ENCODE results near the gene NSUN6. TPM values are rescaled to one million over a fixed set of nuclear protein-coding genes. Genes with fewer than 3 reads are reported as not detected.

The NSUN6 gene
- total and polyA plus RNA-seq, 4 donors = 16.3 to 47.6 (median 25.0) TPM

- 93% methylated on average over 3 of the region's 3 CpGs for WGBS
- Histone ChIP-seq H3K4me3 (ENCODE audit: low read depth in 1 of 3, low read length in 3 of 3) (no peak overlapping the region), H3K9me3 (ENCODE audit: control insufficient read depth in 4 of 4, low read length in 3 of 4) (no peaks in the 10 kb centered on the region), H3K36me3 (ENCODE audit: control insufficient read depth in 4 of 4, insufficient read depth in 3 of 4, low read depth in 1 of 4, low read length in 3 of 4) (peaks cover 0 to 4% (median 2%) of the 10 kb centered on the region in 4 donors), H3K27me3 (ENCODE audit: control insufficient read depth in 4 of 4, insufficient read depth in 4 of 4, low read length in 3 of 4) (no peaks in the 10 kb centered on the region), H3K9ac (ENCODE audit: low read depth in 1 of 2, low read length in 2 of 2) (no peak overlapping the region), H3K4me1 (ENCODE audit: control insufficient read depth in 4 of 4, insufficient read depth in 4 of 4, low read length in 3 of 4) (peaks cover 9 to 33% (median 9%) of the 10 kb centered on the region in 4 donors), H3K27ac (ENCODE audit: low read depth in 1 of 2, low read length in 2 of 2) (no peak overlapping the region)
- no peak for DNase-seq (ENCODE audit: low spot score)
- TF ChIP-seq TAF1 (conservative IDR thresholded peaks at IDR 0.05) (no peak), RAD21 (IDR thresholded peaks at IDR 0.05) (no peak), EGR1 (IDR thresholded peaks at IDR 0.05; ENCODE audit: low read depth in 2 of 2) (no peak), FOXA2 (IDR thresholded peaks at IDR 0.05) (no peak), HNF4A (conservative IDR thresholded peaks at IDR 0.05) (no peak)
These were observed 5.3 kb upstream of the NSUN6 start for GRCh38 chr10:18656724-18657123.

- H3K4me1 ChIP-seq (ENCODE audit: control insufficient read depth in 4 of 4, insufficient read depth in 4 of 4, low read length in 3 of 4) = peaks cover 0 to 18% (median 6%) of the 10 kb centered on the region in 4 donors
- DNase-seq (ENCODE audit: low spot score) = no peak
- no peak for TF ChIP-seq JUND (IDR thresholded peaks at IDR 0.05)
- no peak for TF ChIP-seq GABPA (IDR thresholded peaks at IDR 0.05 in 1 of 2, conservative IDR thresholded peaks at IDR 0.05 in 1 of 2)
- TF ChIP-seq EGR1 (IDR thresholded peaks at IDR 0.05; ENCODE audit: low read depth in 2 of 2) = no peak
- TF ChIP-seq MAX (IDR thresholded peaks at IDR 0.05) = no peak
- TF ChIP-seq TAF1 (conservative IDR thresholded peaks at IDR 0.05) = no peak
- TF ChIP-seq FOXA1 (IDR thresholded peaks at IDR 0.05) = no peak
- TF ChIP-seq SP1 (IDR thresholded peaks at IDR 0.05) = no peak
- TF ChIP-seq YY1 (IDR thresholded peaks at IDR 0.05) = no peak
- no peak for TF ChIP-seq HNF4G (IDR thresholded peaks at IDR 0.05)
- no peak for TF ChIP-seq ZBTB33 (IDR thresholded peaks at IDR 0.05)
- TF ChIP-seq HNF4A (conservative IDR thresholded peaks at IDR 0.05) = no peak
- no peak for TF ChIP-seq FOXA2 (IDR thresholded peaks at IDR 0.05)
- TF ChIP-seq RAD21 (IDR thresholded peaks at IDR 0.05) = no peak
- no peak for TF ChIP-seq ATF3 (IDR thresholded peaks at IDR 0.05)
- TF ChIP-seq REST (IDR thresholded peaks at IDR 0.05) = no peak
- TF ChIP-seq RXRA (IDR thresholded peaks at IDR 0.05) = no peak
- no peak for TF ChIP-seq NR2F2 (IDR thresholded peaks at IDR 0.05)
- TF ChIP-seq CTCF (IDR thresholded peaks at IDR 0.05; ENCODE audit: low read depth, low read length, missing input control) = no peak
- H3K9me3 ChIP-seq (ENCODE audit: control insufficient read depth in 4 of 4, low read length in 3 of 4) = no peaks in the 10 kb centered on the region
- no peaks in the 10 kb centered on the region for H3K27me3 ChIP-seq (ENCODE audit: control insufficient read depth in 4 of 4, insufficient read depth in 4 of 4, low read length in 3 of 4)
- H3K36me3 ChIP-seq (ENCODE audit: control insufficient read depth in 4 of 4, insufficient read depth in 3 of 4, low read depth in 1 of 4, low read length in 3 of 4) = peaks cover 0 to 5% (median 2%) of the 10 kb centered on the region in 4 donors
- H3K4me3 ChIP-seq (ENCODE audit: low read depth in 1 of 3, low read length in 3 of 3) = no peak overlapping the region
- H3K27ac ChIP-seq (ENCODE audit: low read depth in 1 of 2, low read length in 2 of 2) = peak overlapping the region; percentile 90 to 96
- WGBS = 96% methylated on average over 3 of the region's 3 CpGs
- no peak overlapping the region for H3K9ac ChIP-seq (ENCODE audit: low read depth in 1 of 2, low read length in 2 of 2)
These were observed 1.7 kb upstream of the NSUN6 start for GRCh38 chr10:18653112-18653511.
